HL-60 (cell line): ENCODE results near the gene CSMD2.

Source experiments
- DNase-seq, 2 experiments: peaks; one replicate each; pipeline ENCODE4 v3.0.0-alpha.2; 2010 to 2020; ENCODE audit warnings: low read depth in 1 of 2, low spot score in 1 of 2
- H3K27ac ChIP-seq: fragments of 250-450 bp; sonication (Bioruptor Pico); replicated peaks from 2 replicates; pipeline ENCODE4 v1.5.1; 2020; ENCODE audit warnings: mild to moderate bottlenecking, moderate library complexity
- H3K27me3 ChIP-seq: fragments of 250-450 bp; sonication (Bioruptor Pico); 2 replicates; pipeline ENCODE4 v1.5.1; 2021; ENCODE audit warnings: mild to moderate bottlenecking, moderate library complexity; ENCODE audit not compliant: insufficient read depth, poor library complexity, severe bottlenecking
- H3K4me3 ChIP-seq: replicated peaks from 2 replicates; pipeline ENCODE4 v1.5.1; 2011; ENCODE audit warnings: mild to moderate bottlenecking, control low read depth, low read length; ENCODE audit not compliant: insufficient read depth
- GABPA ChIP-seq: IDR thresholded peaks from 2 replicates; pipeline ENCODE4 v1.6.1; 2012; ENCODE audit warnings: low read depth
- POLR2AphosphoS5 ChIP-seq: IDR thresholded peaks from 2 replicates; pipeline ENCODE4 v1.6.1; 2012; ENCODE audit warnings: low read depth
- REST ChIP-seq: IDR thresholded peaks from 2 replicates; pipeline ENCODE4 v1.6.1; 2012; ENCODE audit warnings: low read depth; ENCODE audit not compliant: insufficient replicate concordance
- SPI1 ChIP-seq: IDR thresholded peaks from 2 replicates; pipeline ENCODE4 v1.6.1; 2012; ENCODE audit warnings: low read depth, mild to moderate bottlenecking, borderline replicate concordance
- TF ChIP-seq, protein P1 (sequence below): IDR thresholded peaks from one replicate; pipeline ENCODE4 v1.5.1; 2011; ENCODE audit warnings: low read length, control low read depth, inconsistent platforms; ENCODE audit not compliant: insufficient read depth

Gene CSMD2

GRCh38 chr1:33797849-33798248 lies 367.2 kb downstream of the CSMD2 start:
- Histone ChIP-seq H3K4me3 (no peak overlapping the region), H3K27ac (no peak overlapping the region), H3K27me3 (no peaks in the 10 kb centered on the region)
- DNase-seq, result no peak
- TF ChIP-seq REST (no peak), GABPA (no peak), SPI1 (no peak), POLR2AphosphoS5 (no peak)
- TF ChIP-seq, protein P1, sequence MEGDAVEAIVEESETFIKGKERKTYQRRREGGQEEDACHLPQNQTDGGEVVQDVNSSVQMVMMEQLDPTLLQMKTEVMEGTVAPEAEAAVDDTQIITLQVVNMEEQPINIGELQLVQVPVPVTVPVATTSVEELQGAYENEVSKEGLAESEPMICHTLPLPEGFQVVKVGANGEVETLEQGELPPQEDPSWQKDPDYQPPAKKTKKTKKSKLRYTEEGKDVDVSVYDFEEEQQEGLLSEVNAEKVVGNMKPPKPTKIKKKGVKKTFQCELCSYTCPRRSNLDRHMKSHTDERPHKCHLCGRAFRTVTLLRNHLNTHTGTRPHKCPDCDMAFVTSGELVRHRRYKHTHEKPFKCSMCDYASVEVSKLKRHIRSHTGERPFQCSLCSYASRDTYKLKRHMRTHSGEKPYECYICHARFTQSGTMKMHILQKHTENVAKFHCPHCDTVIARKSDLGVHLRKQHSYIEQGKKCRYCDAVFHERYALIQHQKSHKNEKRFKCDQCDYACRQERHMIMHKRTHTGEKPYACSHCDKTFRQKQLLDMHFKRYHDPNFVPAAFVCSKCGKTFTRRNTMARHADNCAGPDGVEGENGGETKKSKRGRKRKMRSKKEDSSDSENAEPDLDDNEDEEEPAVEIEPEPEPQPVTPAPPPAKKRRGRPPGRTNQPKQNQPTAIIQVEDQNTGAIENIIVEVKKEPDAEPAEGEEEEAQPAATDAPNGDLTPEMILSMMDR, result no peak

GRCh38 chr1:33792651-33793050 lies 372.4 kb downstream of the CSMD2 start:
- Histone ChIP-seq H3K27me3 (no peaks in the 10 kb centered on the region), H3K27ac (no peak overlapping the region), H3K4me3 (no peak overlapping the region)
- DNase-seq, result no peak
- TF ChIP-seq POLR2AphosphoS5, result no peak
- TF ChIP-seq, protein P1, result no peak
- TF ChIP-seq REST, result no peak
- no peak for TF ChIP-seq SPI1
- no peak for TF ChIP-seq GABPA

GRCh38 chr1:33792216-33792615 lies 372.8 kb downstream of the CSMD2 start:
- Histone ChIP-seq H3K4me3 (no peak overlapping the region), H3K27ac (no peak overlapping the region), H3K27me3 (no peaks in the 10 kb centered on the region)
- TF ChIP-seq GABPA (no peak), SPI1 (no peak), REST (no peak), POLR2AphosphoS5 (no peak)
- TF ChIP-seq, protein P1, result no peak
- DNase-seq, result no peak
